NCI-H187 (cell line): Measurements from ENCODE around the gene ASPSCR1.
A peak's percentile ranks its signal among the peaks of the same experiment; 100 is the strongest.

Experiments
- DNase-seq, 2 experiments: peaks; one replicate each; lab custom pipeline; 2025; lab: John Stamatoyannopoulos, UW

Gene ASPSCR1

GRCh38 chr17:81977211-81977808, at the start of gene ASPSCR1:
Gene ASPSCR1 (plus strand): TSS chr17:81977629. CDS start chr17:81977647, 18 bp downstream.
- peak; percentile 80 to 81 for DNase-seq

- DNase-seq = peak; percentile 89 to 92
These were observed 49.5 kb upstream of the ASPSCR1 start, which contains the start of gene MAFG for GRCh38 chr17:81927653-81928543. Gene MAFG (minus strand): TSS chr17:81927735. CDS start chr17:81923185, 4,550 bp downstream.

GRCh38 chr17:81928544-81929252, 48.7 kb upstream of the ASPSCR1 start:
- no peak for DNase-seq

- no peak for DNase-seq
These were observed 47.9 kb upstream of the ASPSCR1 start for GRCh38 chr17:81929253-81930141.

GRCh38 chr17:81930142-81931125, 47.0 kb upstream of the ASPSCR1 start:
- DNase-seq = no peak

GRCh38 chr17:81931189-81931556, 46.3 kb upstream of the ASPSCR1 start:
- no peak for DNase-seq

- no peak for DNase-seq
These were observed 45.7 kb upstream of the ASPSCR1 start for GRCh38 chr17:81931557-81932332.

- DNase-seq = no peak
These were observed 45.0 kb upstream of the ASPSCR1 start for GRCh38 chr17:81932333-81932983.

GRCh38 chr17:81933178-81933699, 44.2 kb upstream of the ASPSCR1 start:
- DNase-seq = no peak

GRCh38 chr17:81934098-81934757, 43.2 kb upstream of the ASPSCR1 start:
- no peak for DNase-seq

- no peak for DNase-seq
These were observed 42.4 kb upstream of the ASPSCR1 start for GRCh38 chr17:81934850-81935708.

- no peak for DNase-seq
These were observed 41.7 kb upstream of the ASPSCR1 start for GRCh38 chr17:81935709-81936084.

- DNase-seq = no peak
These were observed 38.2 kb upstream of the ASPSCR1 start for GRCh38 chr17:81939218-81939617.

- no peak for DNase-seq
These were observed 37.5 kb upstream of the ASPSCR1 start for GRCh38 chr17:81939881-81940385.

GRCh38 chr17:81940538-81941483, 36.6 kb upstream of the ASPSCR1 start:
- DNase-seq = no peak
